ENCODE data around the gene UNC79.
"Not testable (repeated sequence)": the region's sequence is repeated elsewhere in the genome, so short reads cannot be mapped to it uniquely, and the experiment has no call there.

DNA sequence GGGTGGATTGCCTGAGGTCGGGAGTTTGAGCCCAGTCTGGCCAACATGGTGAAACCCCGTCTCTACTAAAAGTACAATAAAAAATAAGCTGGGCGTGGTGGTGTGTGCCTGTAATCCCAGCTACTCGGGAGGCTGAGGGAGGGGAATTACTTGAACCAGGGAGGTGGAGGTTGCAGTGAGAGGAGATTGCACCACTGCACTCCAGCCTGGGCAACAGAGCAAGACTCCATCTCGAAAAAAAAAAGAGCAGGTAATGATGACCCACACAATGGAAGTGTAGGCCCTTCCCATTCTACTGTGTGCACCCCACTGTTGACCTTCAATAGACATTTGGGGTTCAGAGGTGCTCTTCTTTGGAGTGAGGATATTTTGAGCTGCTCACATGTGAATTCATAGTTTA, 94.5 kb downstream of the UNC79 start:
- TF ChIP-seq, protein P1, sequence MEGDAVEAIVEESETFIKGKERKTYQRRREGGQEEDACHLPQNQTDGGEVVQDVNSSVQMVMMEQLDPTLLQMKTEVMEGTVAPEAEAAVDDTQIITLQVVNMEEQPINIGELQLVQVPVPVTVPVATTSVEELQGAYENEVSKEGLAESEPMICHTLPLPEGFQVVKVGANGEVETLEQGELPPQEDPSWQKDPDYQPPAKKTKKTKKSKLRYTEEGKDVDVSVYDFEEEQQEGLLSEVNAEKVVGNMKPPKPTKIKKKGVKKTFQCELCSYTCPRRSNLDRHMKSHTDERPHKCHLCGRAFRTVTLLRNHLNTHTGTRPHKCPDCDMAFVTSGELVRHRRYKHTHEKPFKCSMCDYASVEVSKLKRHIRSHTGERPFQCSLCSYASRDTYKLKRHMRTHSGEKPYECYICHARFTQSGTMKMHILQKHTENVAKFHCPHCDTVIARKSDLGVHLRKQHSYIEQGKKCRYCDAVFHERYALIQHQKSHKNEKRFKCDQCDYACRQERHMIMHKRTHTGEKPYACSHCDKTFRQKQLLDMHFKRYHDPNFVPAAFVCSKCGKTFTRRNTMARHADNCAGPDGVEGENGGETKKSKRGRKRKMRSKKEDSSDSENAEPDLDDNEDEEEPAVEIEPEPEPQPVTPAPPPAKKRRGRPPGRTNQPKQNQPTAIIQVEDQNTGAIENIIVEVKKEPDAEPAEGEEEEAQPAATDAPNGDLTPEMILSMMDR (IDR thresholded peaks at IDR 0.05): not testable (repeated sequence)
- TF ChIP-seq EP300, POLR2A (IDR thresholded peaks at IDR 0.05): not testable (repeated sequence)
